IPS DF 4.7 (cell line): ENCODE results near the gene F8A3.
"Not testable (repeated sequence)": the region's sequence is repeated elsewhere in the genome, so short reads cannot be mapped to it uniquely, and the experiment has no call there.

Experiments used
- DNase-seq: peaks from one replicate; pipeline ENCODE4 v3.0.0-alpha.2; 2013; ENCODE audit warnings: low spot score; ENCODE audit errors: extremely low read depth

The F8A3 gene

GRCh38 chrX:155458471-155458870 is at the start of gene F8A3:
F8A3 (minus strand) TSS chrX:155458620; CDS start chrX:155458600, 20 bp downstream.
- not testable (repeated sequence) for DNase-seq

DNA sequence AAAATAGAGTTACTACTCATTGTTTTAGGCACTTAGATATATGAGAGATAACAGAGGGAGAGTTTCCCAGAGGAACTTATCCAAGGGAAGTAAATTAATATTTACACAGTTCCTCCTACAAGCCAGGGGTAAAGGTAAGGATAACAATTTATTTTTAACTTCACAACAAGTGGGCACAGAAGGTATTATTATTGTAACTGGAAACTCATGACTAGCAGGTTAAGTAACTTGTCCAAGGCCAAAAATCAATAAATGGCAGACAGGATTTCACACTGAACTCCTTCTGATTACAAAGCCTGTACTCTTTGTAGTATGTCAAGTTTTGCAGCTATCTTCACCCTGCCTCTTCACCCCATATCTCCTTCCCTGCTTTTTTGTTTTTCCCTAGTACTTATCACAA is 46.9 kb upstream of the F8A3 start:
- DNase-seq = no peak

DNA sequence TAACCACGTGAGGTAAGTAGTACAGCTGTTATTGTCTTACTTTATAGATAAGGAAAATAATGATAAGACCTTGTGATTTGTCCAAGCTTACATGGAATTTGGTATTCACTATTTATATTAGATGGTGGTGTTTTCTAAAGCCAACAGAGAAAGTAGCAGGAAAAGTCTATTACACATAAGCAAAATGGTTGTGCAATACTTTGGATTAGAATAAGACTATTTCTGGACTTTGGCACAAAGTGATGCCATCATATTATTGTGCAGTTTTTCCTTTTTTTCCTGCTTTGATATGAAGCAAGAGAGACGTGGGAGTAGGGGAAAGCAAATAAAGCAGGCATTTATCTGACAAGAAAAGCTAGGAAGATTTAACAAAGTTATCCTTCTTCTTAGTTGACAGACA is 36.7 kb upstream of the F8A3 start:
- not testable (repeated sequence) for DNase-seq

DNA sequence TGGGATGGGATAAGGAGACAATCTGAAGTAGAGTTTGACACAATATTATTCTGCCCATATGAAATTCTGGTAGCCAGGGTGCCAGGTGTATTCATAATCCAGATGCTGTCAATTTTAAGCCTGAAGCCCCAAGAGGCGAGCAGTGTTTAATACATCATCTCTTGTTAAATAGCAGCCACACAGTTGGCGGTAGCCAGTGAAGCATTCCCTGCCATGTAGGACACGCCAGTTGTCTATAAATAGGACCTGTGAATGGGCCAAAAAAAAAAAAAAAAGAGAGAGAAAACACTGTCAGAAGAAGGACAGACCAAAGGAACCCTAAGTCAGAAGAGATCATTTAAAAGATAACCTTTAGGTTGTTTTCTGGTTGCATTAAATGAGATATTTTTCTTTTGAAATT is 33.0 kb upstream of the F8A3 start:
- not testable (repeated sequence) for DNase-seq

- not testable (repeated sequence) for DNase-seq
Observed at GRCh38 chrX:155477136-155477535, 18.7 kb upstream of the F8A3 start.

GRCh38 chrX:155466269-155466938 is 8.0 kb upstream of the F8A3 start:
- not testable (repeated sequence) for DNase-seq

DNA sequence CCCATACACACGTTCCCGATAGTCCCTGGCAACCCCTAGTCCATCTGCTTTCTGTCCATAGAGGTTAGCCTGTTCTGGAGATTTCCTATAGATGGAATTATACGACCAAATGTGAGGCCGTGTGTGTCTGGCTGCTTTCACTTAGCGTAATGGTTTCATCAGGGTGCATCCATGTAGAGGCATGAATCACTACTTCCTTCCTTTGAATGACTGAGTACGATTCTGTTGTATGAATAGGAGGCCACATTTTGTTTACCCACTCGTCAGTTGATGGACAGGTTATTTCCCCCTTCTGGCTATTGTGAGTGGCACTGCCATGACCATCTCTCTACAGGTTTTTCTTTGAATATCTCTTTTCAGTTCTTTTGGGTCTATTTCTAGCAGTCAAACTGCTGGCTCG is 2.1 kb upstream of the F8A3 start:
- not testable (repeated sequence) for DNase-seq

- not testable (repeated sequence) for DNase-seq
Observed at GRCh38 chrX:155457761-155458447, 516 bp downstream of the F8A3 start.

DNA sequence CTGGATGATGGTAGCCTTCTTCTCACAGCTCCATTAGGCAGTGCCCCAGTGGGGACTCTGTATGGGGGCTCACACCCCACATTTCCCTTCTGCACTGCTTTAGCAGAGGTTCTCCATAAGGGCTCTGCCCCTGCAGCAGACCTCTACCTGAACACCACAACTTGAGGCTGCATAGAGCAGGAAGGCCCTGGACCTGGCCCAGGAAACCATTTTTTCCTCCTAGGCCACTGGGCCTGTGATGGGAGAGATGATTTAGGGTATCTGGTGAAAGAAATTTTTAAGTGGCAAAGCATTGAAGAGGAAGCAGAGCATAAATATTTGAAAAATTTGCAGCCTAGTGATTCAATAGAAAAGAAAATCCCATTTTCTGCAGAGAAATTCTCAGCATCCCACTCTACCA is 17.3 kb downstream of the F8A3 start:
- DNase-seq = no peak

- DNase-seq = no peak
Observed at GRCh38 chrX:155435744-155436112, 22.7 kb downstream of the F8A3 start.

- no peak for DNase-seq
Observed at GRCh38 chrX:155434906-155435743, 23.3 kb downstream of the F8A3 start.

DNA sequence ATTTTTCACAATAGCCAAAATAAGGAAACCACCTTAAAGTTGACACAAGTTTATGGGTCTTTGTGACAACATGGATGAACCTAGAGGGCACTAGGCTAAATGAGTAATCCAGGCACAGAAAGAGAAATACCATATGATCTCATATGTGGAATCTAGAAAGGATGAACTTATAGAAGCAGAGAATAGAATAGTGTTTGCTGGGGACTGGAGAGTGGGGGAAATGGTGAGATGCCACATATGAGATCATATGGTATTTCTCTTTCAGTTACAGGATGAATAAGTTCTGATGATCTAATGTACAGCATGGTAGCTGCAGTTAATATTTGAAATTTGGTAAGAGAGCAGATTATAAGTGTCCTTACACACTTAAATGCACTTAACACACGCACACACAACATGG is 40.7 kb downstream of the F8A3 start:
- DNase-seq = no peak
